ENCODE data around the gene IKBKE. TPM values are rescaled to one million over a fixed set of nuclear protein-coding genes. Genes with fewer than 3 reads are reported as not detected.

Gene IKBKE
- total RNA-seq, 1 donor from 2014 or later = 14.2 TPM

DNA sequence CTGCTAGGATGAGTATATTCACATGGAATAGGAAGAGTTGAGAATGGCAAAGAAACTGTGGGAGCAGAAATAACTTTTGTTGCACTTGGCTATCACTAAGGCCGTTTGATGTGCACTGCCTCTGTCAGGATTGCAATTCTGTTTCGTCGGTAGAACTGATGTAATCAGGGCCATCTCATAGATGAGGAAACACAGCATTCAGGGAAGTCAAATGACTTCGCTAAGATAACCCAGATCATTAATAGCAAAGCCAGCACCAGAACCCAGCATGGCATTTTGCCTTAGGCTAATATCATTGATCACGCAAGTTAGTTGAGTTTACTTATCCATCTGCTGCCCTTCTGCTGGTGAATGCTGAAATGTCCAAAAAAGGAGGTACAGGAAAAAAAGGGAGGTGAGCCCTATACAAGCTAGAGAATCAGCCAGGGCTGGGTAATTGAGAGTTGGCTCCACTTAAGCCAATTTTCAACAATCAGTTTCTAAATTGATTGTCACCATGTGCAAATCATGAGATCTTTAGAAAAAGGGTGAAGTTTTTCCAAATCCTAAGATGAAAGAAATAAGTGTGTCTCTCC lies 44.6 kb downstream of the IKBKE start:
- no peak for ATAC-seq

DNA sequence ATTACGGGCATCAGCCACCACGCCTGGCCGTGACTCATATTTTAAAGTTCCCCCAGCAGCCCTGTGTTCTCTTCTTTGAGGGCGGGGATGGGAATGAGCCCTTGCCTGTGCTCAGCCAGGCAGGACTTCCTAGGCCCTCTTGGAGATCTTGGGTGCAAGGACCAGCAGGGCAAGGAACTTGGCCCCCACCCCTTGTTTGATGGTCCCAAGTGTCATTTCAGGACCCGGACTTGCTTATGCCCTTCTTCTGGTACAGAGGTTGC lies 46.4 kb downstream of the IKBKE start:
- ATAC-seq = no peak

DNA sequence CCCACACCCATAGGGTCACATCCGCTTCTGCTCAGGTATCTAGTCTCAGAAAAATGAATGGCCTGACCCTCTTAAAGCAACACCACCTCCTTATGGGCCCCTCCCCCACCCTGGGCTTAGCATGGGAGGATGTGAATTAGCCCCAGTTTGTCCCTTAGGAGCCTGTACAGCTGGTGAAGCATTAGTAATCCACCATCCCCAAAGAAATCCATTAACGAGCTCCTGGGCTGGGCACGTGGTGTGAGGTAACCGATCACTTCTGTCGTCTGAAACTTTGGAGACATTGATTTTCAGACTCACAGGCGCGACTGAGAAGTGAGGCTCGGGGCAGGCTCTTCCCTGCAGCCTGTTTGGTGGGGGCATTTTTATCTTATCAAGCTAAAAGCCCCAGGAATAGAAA lies 47.5 kb downstream of the IKBKE start:
- no peak for ATAC-seq

DNA sequence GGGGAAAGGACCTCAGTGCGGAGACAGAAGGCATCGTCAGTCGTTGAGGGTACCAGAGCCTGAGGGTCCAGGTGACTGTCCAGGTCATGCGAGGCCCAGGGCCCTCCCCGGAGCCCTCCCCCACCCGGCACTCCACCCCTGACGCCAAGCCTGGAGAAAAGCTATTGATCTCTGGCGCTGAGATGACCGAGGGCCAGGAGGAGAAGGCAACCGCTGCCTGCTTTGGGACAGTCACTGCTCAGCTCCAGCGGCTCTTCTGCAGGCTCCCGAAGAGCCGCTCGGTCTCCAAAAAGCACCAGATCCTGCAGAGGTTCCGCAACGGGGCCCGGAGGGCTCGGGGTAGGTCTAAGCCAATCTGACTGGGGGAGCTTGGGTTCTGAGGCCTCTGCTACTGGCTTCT lies 47.9 kb downstream of the IKBKE start:
- no peak for ATAC-seq

DNA sequence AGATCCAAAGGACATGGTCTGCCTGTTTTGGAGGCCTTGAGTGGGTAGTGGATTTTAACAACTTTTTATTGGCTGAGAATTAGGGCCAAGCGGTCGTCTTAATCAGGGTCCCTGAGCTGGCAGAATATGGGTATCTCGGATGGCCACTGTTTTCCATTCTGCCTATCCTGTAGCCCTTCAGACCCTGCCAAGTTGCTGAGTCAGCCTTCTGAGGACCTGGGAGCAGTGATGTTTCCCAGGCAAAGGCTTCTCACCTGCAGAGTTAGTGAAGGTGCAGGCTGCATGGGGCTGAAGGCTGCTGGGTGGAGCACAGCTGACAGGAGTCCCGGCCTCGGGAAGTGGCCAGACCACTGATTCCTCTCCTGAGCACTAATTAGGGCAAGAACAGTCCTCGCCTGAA lies 48.5 kb downstream of the IKBKE start:
- no peak for ATAC-seq

DNA sequence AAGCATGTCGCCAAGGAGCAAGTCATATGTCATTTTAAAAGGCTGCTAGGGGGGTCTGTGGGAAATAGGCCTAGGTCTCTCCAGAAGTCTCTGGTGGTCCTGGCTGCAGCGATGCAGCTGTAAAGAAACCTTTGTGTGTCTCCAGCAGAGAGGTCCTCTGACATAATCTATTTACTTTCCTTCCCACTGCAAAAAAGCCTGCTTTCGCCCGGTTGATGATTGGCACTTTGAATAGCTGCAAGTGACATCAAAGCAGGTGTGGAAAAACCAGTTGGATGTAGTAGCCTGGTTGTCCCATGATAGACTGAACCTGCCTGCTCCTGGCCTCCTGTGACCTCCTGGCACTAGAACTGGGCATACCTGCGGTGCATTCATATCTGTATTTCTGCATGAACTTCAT lies 50.9 kb downstream of the IKBKE start:
- peak; percentile 78 for ATAC-seq

DNA sequence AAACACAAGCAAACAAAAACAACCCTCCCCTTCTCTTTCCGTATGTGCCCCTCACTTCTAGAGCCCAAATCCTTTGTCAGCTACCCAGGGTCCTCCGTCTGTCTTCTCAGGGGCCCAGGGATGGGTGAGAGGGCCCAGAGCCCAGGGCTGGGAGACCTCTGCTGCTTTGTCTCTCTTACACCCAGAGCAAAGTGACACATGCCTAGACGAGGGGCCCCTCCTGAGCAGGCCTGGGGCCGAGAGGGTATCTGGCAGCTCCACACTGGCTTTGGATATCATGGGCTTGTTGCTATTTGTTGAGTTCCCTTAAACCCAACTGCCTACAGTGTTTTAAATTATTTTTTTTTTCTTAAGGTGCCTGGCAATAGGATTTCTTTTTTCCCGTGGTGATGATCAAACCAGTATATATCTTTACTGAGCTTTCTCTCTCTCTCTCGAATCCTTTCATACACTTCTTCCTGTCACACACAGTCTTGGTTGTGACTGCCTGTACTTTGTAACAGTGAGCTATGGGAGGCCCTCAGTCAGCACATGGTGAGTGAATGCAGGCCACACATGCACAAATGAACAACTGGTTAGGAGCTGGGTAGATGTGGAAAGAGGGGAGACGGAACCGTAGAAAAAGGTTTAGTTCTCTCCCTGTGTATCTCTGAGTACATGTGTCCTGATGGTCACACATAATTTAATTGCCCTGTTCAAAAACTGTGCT lies 51.6 kb downstream of the IKBKE start:
- ATAC-seq = no peak

DNA sequence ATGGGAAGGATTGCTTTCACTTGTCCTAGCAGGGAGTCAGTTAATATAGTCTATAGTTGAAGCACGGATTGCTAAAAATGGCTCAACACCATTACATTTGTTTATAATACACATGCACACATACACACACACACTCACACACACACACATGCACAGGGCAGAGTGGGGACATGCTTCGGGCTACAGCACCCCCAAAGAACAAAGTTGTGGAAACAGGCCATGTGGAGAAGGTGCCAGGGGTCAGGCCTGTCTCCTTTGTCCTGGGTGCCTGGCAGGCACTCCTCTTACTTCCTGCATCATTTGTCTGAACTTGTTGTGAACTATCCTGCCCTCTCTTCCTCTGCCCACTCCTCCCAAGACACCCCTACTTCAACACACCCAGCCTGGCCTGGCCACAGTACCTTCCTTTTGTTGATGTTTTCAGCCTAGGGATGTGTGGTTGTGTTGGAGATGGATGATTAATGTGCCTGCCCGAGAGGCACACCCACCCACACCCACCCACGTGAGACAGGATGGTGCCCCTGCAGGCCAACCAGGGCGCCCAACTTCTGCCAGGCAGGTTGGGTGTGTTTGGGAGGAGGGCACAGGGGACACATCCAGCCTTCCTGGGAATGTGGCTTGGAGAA lies 54.6 kb downstream of the IKBKE start:
- peak; percentile 95 for ATAC-seq

DNA sequence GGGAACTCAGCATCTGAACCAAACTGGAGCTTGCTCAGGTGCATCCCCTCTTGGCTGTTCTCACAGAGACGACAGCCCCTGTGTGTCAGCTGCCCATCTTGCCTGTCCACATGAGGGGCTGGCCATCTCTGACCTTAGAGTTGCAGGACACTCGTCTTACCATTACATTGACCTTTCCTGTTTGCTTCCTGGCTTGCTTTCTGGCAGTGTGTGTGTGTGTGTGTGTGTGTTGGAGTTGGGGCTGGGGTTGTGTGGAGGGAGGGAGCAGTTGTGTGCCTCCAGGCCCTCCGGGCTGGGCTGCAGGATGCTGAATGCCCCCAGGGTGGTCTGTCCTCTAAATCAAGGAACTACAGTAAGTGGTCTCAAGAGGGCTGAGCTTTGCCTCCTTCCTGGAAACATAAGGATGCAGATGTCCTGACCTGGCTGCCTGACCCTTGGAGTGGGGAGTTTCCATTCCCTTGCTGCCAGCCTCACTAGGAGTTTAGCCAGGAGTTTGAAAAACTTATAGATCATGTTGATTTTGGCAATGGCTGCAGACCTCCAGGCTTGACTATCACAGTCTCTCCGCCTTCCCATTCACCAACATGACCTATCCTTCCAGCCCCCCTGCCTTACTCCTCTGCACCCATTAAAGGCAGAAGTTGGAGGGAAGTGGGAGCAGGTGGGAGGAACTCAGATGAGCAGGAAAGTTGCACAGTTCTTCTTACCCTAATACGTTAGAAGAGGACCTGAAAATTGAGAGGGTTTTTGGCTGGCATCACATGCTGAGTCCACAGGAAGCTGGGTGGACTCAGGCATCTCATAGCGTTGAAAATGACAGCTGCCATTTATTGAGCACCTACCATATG lies 56.0 kb downstream of the IKBKE start:
- ATAC-seq = no peak

DNA sequence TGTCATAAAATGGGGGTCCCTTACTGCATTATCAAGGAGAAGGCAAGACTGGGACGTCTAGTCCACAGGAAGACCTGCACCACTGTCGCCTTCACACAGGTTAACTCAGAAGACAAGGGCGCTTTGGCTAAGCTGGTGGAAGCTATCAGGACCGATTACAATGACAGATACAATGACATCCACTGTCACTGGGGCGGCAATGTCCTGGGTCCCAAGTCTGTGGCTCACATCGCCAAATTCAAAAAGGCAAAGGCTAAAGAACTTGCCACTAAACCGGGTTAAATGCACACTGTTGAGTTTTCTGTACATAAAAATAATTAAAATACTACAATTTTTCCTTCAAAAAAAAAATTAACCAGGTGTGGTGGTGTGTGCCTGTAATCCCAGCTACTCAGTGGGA lies 59.1 kb downstream of the IKBKE start:
- no peak for ATAC-seq

DNA sequence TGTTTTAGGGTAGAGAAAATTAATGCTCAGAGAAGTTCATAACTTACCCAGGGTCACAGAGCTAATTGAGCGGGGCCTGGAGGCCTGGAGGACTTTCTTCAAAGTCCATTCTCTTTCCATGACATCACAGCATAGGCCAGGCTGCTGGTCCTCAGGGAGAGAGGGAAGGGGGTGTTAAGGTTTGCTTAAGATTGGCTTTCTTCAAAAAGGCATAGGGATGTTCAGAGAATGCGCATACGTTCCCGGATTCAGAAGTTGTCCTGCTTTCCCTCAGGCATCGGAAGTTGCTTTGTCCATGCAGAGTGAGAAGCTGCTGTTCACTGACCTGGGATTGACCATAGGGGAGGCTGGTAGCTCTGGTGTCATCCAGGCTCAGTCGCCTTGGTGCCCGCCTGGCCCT lies 62.1 kb downstream of the IKBKE start:
- no peak for ATAC-seq

DNA sequence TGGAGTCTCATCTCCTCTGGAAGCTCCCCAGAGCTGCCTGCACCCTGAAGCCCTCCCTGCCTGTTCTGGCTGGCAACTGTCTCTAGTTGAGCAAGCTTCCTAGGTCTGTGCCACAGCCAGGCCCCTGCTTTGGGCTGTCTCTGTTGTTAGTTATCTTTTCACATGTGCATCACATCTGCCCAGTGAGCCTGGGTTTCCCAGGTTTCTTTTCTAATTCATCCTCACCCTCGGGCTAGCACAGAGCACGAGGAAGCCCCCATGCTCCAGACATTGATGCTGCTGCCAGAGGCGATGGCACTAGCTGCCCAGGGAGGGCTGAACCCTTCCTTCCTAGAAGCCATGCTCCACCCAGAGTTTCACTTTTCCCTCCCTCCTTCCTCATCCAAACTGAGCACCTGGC lies 64.3 kb downstream of the IKBKE start:
- no peak for ATAC-seq

DNA sequence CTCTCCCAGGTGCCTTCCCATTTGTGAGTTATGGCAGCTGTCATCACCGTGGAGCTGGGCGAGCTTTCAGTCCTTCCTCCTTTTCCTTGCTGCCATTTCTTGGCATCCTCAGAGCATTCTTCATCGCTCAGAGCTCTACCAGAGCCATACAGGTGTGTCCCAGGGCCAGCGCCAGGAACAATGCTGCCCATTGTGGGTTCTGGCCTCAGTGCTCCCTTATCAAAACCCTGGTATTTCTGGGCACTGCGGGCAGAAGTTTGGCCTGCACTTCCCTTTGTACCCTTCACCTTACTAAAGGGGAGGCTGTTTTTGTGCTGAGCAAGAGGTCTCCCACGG lies 65.5 kb downstream of the IKBKE start:
- peak; percentile 29 for ATAC-seq

DNA sequence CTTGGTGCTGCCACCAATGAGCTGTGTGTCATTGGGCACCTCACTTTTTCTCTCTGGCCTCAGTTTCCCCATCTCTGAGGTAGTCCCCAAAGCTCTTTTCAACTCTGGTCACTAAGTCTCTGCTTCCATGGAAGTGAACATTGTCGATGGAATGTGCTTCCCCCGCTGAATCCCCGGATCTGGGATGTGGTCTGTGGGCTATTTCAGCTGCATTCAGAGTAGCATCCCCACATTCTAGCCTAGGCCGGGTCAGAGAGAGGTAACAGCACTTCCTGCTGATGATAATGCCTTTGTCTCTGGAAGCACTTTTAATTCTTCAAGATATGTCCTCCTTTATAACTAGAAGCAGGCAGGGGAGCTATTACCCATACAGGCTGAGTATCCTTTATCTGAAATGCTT lies 66.9 kb downstream of the IKBKE start:
- no peak for ATAC-seq

DNA sequence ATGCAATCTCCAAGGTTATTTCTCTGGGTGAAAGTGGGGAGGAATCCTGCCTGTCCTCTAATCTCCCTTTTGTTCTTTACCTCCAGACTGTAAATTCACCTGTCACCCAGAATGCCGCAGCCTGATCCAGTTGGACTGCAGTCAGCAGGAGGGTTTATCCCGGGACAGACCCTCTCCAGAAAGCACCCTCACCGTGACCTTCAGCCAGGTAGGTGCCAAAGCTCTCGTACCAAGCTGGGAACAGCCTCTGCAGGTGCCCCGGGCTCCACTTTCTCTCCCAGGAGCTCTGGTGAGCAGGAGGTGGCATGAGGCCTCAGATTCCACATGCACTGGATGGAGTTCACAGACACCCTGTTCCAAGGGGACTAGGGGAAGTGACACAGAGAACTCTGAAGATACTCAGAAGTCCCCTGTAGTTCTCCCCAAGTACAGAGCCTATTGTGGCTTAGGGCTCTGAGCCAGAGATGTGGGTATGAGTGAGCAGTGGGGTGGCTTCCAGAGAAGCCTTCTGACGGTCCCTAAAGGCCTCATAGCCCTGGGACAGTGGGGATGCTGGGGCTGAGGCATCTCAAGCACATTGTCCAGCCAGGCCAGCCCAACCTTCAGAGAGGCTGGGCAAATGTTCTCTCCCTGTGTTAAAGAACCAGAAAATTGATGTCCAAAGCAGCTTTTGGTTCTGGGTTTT lies 68.0 kb downstream of the IKBKE start:
- ATAC-seq = no peak

DNA sequence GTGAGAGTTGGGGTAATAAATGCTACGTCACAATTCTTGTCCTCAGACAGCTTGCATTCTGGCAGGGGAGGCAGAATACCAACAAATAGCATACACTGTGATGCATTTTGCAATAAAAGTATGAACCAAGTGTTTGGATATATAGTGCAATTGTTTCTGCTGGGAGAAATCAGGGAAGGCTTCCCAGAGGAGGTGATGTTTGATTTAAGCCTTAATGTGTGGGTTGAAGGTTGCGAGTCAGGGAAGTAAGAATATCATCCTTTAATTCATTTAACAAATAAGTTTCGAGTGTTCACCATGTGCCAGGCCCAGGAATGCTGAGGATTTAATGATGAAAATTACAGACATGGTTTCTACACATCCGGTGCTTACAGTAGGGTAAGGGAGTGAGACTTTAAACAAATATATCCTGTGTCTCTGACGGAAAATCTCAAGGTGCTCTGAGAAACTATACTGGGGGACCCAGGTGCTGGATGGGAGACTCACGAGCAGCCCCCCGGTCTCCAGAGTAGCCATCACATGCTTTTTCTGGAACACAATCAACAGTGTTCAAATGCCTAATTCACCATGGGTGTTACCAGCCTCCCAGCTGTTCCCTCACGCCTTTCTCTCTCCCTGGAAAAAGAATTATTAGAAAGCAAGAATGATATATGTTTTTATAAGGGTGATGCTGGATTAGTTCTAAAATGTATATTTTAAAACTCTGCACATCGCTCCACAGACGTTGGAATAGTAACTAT lies 68.8 kb downstream of the IKBKE start:
- ATAC-seq = no peak

DNA sequence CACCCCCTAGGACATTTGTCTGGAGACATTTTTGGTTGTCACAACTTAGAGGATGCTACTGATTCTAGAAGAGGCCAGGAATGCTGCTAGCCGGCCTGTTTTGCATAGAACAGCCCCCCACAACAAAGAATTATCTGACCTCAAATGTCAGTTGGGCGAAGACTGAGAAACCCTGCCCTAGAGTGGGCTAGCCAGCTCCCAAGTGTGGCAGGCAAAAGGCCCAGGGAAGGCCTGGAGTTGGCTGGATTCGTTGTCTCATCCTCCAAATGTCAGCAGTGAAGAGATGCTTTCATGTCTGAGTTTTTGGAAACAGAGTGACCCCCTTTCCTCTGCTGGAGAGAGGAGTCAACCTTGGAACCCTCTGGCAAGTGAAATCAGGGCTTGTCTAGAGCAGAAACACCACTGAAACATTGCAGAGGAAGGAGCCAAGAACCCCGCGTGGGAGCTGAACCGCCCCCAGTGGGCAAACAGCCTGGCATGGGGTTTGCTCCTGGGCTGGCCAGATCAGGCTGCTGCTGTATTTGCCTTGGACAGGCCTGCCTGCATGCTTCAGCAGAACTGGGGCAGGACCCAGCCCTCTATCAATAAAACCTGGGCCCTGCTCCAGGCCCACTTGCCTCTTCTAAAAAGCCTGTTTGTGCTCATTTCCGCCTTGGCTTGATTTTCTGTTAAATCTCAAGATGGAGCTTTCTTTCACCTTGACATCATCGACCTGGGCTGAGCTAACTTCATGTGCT lies 69.9 kb downstream of the IKBKE start:
- ATAC-seq = peak; percentile 76

DNA sequence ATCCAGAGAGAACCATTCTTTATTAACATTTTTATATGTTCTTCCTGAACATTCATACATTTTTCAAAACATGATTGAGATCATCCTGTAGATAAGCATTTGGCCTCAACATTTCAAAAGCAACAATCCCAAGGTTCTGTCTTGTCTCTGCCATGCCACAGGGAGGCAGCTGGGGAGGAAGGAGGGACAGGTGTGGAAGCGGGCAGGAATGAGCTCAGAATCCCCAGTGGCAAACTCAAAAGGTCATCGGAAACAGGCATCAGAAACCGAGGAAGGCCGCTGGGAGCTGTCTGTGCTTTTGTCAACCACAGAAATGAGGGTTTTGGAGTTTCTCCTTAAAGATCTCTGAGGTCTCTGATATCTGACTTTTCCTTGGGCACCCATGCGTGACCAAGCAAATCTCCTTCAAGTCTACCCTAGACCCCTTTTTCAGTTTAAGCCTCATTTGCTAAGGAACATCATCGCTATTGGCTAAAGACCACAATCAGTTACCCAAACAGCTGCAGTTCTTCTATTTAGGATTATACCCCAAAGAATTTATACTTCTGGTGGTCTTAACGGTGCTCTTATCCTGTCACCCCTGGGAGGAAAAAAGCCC lies 71.1 kb downstream of the IKBKE start:
- no peak for ATAC-seq

DNA sequence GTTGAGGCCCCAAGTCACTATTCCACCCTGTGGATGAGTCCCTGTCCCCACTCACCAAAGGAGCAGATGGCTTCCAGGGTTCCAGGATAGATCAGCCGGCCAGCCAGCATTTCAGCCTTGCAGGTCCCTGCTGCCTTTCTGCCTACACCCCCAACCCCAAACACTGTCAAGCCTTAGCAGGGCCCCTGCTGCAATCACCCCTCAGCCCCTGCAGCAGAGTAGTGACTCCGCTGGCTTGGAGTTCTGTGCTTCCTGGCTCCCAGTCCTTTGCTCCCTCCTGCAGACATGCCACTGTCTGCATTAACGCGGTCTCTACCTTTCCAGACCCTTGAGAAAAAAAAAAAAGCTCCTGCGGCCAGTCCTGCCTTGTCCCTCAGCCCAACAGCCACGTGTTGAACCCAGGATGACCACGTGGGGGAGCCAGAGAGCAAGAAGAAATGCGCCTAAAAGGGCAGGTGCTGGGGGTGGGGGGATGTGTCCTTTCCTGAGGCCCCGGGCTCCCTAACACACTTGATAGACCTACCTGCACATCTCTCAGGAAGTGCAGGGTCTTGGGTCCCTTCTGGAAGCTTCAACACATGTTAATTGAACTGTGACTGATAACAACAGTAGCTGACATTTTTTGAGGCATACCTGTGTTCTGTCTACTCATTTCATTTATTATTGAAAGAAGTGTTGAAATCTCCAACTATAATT lies 74.4 kb downstream of the IKBKE start:
- ATAC-seq = peak; percentile 46

DNA sequence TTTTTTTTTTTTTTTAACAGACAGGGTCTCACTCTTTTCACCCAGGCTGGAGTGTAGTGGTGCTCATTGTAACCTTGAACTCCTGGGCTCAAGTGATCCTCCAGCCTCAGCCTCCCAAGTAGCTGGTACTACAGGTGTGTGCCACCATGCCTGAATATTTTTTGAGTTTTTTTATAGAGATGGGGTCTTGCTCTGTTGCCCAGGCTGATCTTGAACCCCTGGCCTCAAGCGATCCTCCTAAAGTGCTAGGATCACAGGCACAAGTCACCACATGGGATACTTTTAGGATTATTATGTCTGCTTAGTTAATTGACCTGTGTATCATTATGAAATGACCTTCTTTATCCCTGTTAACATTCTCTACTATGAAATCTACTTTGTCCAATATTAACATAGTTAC lies 75.1 kb downstream of the IKBKE start:
- ATAC-seq = no peak
